Measurements from ENCODE around the gene OPTC.
"Not testable (repeated sequence)": the region's sequence is repeated elsewhere in the genome, so short reads cannot be mapped to it uniquely, and the experiment has no call there.

Gene OPTC

GRCh38 chr1:203465948-203466347 is 28.0 kb upstream of the OPTC start:
- peak; percentile 85 for DNase-seq

- not testable (repeated sequence) for DNase-seq
These were observed 26.9 kb upstream of the OPTC start for GRCh38 chr1:203466906-203467549.

GRCh38 chr1:203467550-203467921 is 26.4 kb upstream of the OPTC start:
- no peak for DNase-seq

- no peak for DNase-seq
These were observed 25.6 kb upstream of the OPTC start for GRCh38 chr1:203468326-203468725.

- DNase-seq, result no peak
These were observed 23.7 kb upstream of the OPTC start for GRCh38 chr1:203470240-203470639.

- DNase-seq, result no peak
These were observed 22.1 kb upstream of the OPTC start for GRCh38 chr1:203471841-203472240.

- DNase-seq, result no peak
These were observed 20.7 kb upstream of the OPTC start for GRCh38 chr1:203473281-203473680.

GRCh38 chr1:203473781-203474305 is 20.1 kb upstream of the OPTC start:
- no peak for DNase-seq

- no peak for DNase-seq
These were observed 18.7 kb upstream of the OPTC start, which contains the start of gene PRELP for GRCh38 chr1:203475012-203475981. PRELP (plus strand) TSS chr1:203475806; CDS start chr1:203483185, 7,379 bp downstream.

- DNase-seq, result no peak
These were observed 17.6 kb upstream of the OPTC start for GRCh38 chr1:203476216-203476814.

- no peak for DNase-seq
These were observed 16.2 kb upstream of the OPTC start for GRCh38 chr1:203477748-203478147.

- DNase-seq, result no peak
These were observed 15.7 kb upstream of the OPTC start for GRCh38 chr1:203478231-203478630.

- no peak for DNase-seq
These were observed 15.0 kb upstream of the OPTC start for GRCh38 chr1:203478986-203479385.

GRCh38 chr1:203479646-203480045 is 14.3 kb upstream of the OPTC start:
- no peak for DNase-seq

GRCh38 chr1:203480084-203480483 is 13.9 kb upstream of the OPTC start:
- no peak for DNase-seq

GRCh38 chr1:203480525-203481084 is 13.3 kb upstream of the OPTC start:
- DNase-seq, result peak; percentile 79

- no peak for DNase-seq
These were observed 12.8 kb upstream of the OPTC start for GRCh38 chr1:203481196-203481595.

- DNase-seq, result no peak
These were observed 7.2 kb upstream of the OPTC start for GRCh38 chr1:203486618-203487370.

- no peak for DNase-seq
These were observed 5.4 kb upstream of the OPTC start for GRCh38 chr1:203488539-203488938.

- no peak for DNase-seq
These were observed 3.3 kb upstream of the OPTC start for GRCh38 chr1:203490607-203491006.

GRCh38 chr1:203491664-203492063 is 2.3 kb upstream of the OPTC start:
- no peak for DNase-seq

- peak; percentile 90 for DNase-seq
These were observed 1.7 kb upstream of the OPTC start for GRCh38 chr1:203492082-203492747.

Measured in NCI-H1092 treated with DMSO at 0.1 percent for 48 hours (cell line).